Stomach (tissue), 9 donors: ENCODE measurements around the gene PCDHGA1. TPM values are rescaled to one million over a fixed set of nuclear protein-coding genes. Genes with fewer than 3 reads are reported as not detected.

Experiments
- DNase-seq, 2 donors: peaks; one replicate each; pipeline versions ENCODE4 v3.0.0 to v3.0.0-alpha.2; 2013 to 2019
- H3K27ac ChIP-seq, 5 donors: fragments of 200-600 bp in 4 of 5; sonication (generic) in 4 of 5; one replicate each; pipeline ENCODE4 v1.5.1; 2013 to 2019; ENCODE audit warnings: mild to moderate bottlenecking in 1 of 5, moderate library complexity in 1 of 5
- H3K27me3 ChIP-seq, 3 donors: fragments of 200-600 bp; sonication (generic); one replicate each; pipeline ENCODE4 v1.5.1; 2017 to 2019; ENCODE audit warnings: mixed run types in 1 of 3
- H3K36me3 ChIP-seq, 4 donors: fragments of 200-600 bp; sonication (generic); 1 replicate in 3 of 4; 2 replicates in 1 of 4; pipeline ENCODE4 v1.5.1; 2016 to 2019
- H3K4me1 ChIP-seq, 4 donors: fragments of 200-600 bp; sonication (generic); one replicate each; pipeline ENCODE4 v1.5.1; 2016 to 2019
- H3K4me3 ChIP-seq, 4 donors: fragments of 200-600 bp; sonication (generic) in 3 of 4; one replicate each; pipeline ENCODE4 v1.5.1; 2016 to 2019; ENCODE audit warnings: mild to moderate bottlenecking in 1 of 4
- H3K9me3 ChIP-seq, 4 donors: fragments of 200-600 bp; sonication (generic); one replicate each; pipeline ENCODE4 v1.5.1; 2016 to 2019
- CTCF ChIP-seq, 7 experiments: fragments of 450-650 bp in 4 of 7; fragments of 200-600 bp in 3 of 7; sonication (generic) in 3 of 7; IDR thresholded peaks; one replicate each; pipeline ENCODE4 v1.5.1; 2016 to 2019; ENCODE audit warnings: antibody characterized with exemption in 7 of 7, control low read depth in 2 of 7, mild to moderate bottlenecking in 1 of 7
- EP300 ChIP-seq: sonication (generic); formaldehyde crosslinking; IDR thresholded peaks from one replicate; pipeline ENCODE4 v1.6.1; 2017; ENCODE audit warnings: antibody characterized with exemption
- POLR2A ChIP-seq, 4 donors: fragments of 450-650 bp; IDR thresholded peaks; one replicate each; pipeline ENCODE4 v1.6.1; 2016; ENCODE audit warnings: antibody characterized with exemption in 4 of 4, control low read depth in 2 of 4, mild to moderate bottlenecking in 1 of 4, moderate library complexity in 1 of 4
- POLR2AphosphoS5 ChIP-seq, 3 donors: sonication (generic); formaldehyde crosslinking; IDR thresholded peaks; one replicate each; pipeline ENCODE4 v1.6.1; 2016; ENCODE audit warnings: antibody characterized with exemption in 3 of 3
- WGBS, 5 donors: extraction: QIAGEN DNeasy Blood & Tissue Kit in 3 of 5; methylation state at CpG; one replicate each; pipeline versions ENCODE4 v1.1.5 to v1.1.7; 2013 to 2018; 5-methylcytosine and 5-hydroxymethylcytosine counted together
- intact Hi-C: fragments of 100-400 bp; cut with DNase I; formaldehyde crosslinking; loops from one replicate; pipeline ENCODE4 v1.15.1; 2023; ENCODE audit warnings: low total_unique reads
- polyA plus RNA-seq, 3 donors: library from polyadenylated mRNA; stranded (reverse); fragments of 200-250 nt; gene quantifications; one replicate each; pipeline ENCODE4 v1.2.3, GENCODE V29; 2013
- total RNA-seq, 5 donors: library from RNA; depleted of rRNA; stranded (reverse); fragments of >200 nt; gene quantifications; one replicate each; pipeline versions ENCODE4 v1.1.0 to v1.2.3, GENCODE V29; 2014 to 2016
- donor health status: healthy with polysubstance abuse.
- donor health status: Bipolar disorder and iron deficiency.
- donor health status: healthy.

The PCDHGA1 gene
- total and polyA plus RNA-seq, 8 donors: 0.13 to 0.18 TPM; not detected in 6

GRCh38 chr5:141483902-141484301, 153.6 kb downstream of the PCDHGA1 start:
- Histone ChIP-seq H3K4me3 (peak overlapping the region in 1 of 4 donors; percentile 46), H3K36me3 (peaks cover 0 to 22% (median 0%) of the 10 kb centered on the region in 4 donors), H3K27me3 (peaks cover 0 to 61% (median 16%) of the 10 kb centered on the region in 3 donors), H3K9me3 (peaks cover 0 to 11% (median 0%) of the 10 kb centered on the region in 4 donors), H3K4me1 (peaks cover 18 to 60% (median 41%) of the 10 kb centered on the region in 4 donors), H3K27ac (no peak overlapping the region)
- WGBS, 5 donors: 35 to 56% (median 51%) methylated on average over 3 of the region's 3 CpGs
- TF ChIP-seq CTCF (IDR thresholded peaks at IDR 0.05): no peak
- no peak for TF ChIP-seq POLR2AphosphoS5 (IDR thresholded peaks at IDR 0.05)
- DNase-seq: no peak
- intact Hi-C loops: no loop called here

- H3K4me3 ChIP-seq: peak overlapping the region; percentile 39 to 46 (median 41)
- peaks cover 0 to 62% (median 16%) of the 10 kb centered on the region in 3 donors for H3K27me3 ChIP-seq
- no peak for TF ChIP-seq EP300
- TF ChIP-seq POLR2AphosphoS5 (IDR thresholded peaks at IDR 0.05): no peak
- no peak for TF ChIP-seq POLR2A (IDR thresholded peaks at IDR 0.05)
- no peak for TF ChIP-seq CTCF (IDR thresholded peaks at IDR 0.05)
- intact Hi-C loops: no loop called here
- peaks cover 18 to 59% (median 40%) of the 10 kb centered on the region in 4 donors for H3K4me1 ChIP-seq
- DNase-seq: no peak
- peaks cover 0 to 26% (median 0%) of the 10 kb centered on the region in 4 donors for H3K36me3 ChIP-seq
- 16 to 25% (median 20%) methylated on average over 4 of the region's 4 CpGs for WGBS, 5 donors
- peaks cover 0 to 11% (median 0%) of the 10 kb centered on the region in 4 donors for H3K9me3 ChIP-seq
- H3K27ac ChIP-seq: no peak overlapping the region
Observed at GRCh38 chr5:141484310-141484640, 154.0 kb downstream of the PCDHGA1 start.

GRCh38 chr5:141484641-141485311, 154.5 kb downstream of the PCDHGA1 start, which contains the start of gene PCDHGC4:
Gene PCDHGC4, plus strand, starts transcription at chr5:141485030. Its CDS starts 144 bp downstream, at chr5:141485174.
- DNase-seq: peak in 1 of 2 donors; percentile 72
- TF ChIP-seq EP300 (no peak), CTCF (IDR thresholded peaks at IDR 0.05) (no peak), POLR2AphosphoS5 (IDR thresholded peaks at IDR 0.05) (no peak), POLR2A (IDR thresholded peaks at IDR 0.05) (no peak)
- peaks cover 18 to 54% (median 35%) of the 10 kb centered on the region in 4 donors for H3K4me1 ChIP-seq
- peak within 1 kb of the TSS; percentile 39 to 46 (median 41) for H3K4me3 ChIP-seq
- H3K9me3 ChIP-seq: peaks cover 0 to 11% (median 0%) of the 10 kb centered on the region in 4 donors
- WGBS, 5 donors: 1 to 10% (median 7%) methylated on average over 29 to 39 of the region's 39 CpGs
- peaks cover 0 to 65% (median 16%) of the 10 kb centered on the region in 3 donors for H3K27me3 ChIP-seq
- H3K36me3 ChIP-seq: peaks cover 0 to 31% (median 0%) of the 10 kb centered on the region in 4 donors
- intact Hi-C loops: no loop called here
- H3K27ac ChIP-seq: peak within 1 kb of the TSS in 1 of 5 donors; percentile 13

GRCh38 chr5:141485321-141486055, 155.2 kb downstream of the PCDHGA1 start:
- Histone ChIP-seq H3K9me3 (peaks cover 0 to 11% (median 0%) of the 10 kb centered on the region in 4 donors), H3K4me1 (peaks cover 18 to 49% (median 29%) of the 10 kb centered on the region in 4 donors), H3K36me3 (peaks cover 0 to 38% (median 0%) of the 10 kb centered on the region in 4 donors), H3K27me3 (peaks cover 0 to 72% (median 21%) of the 10 kb centered on the region in 3 donors), H3K27ac (peak overlapping the region in 1 of 5 donors; percentile 13), H3K4me3 (peak overlapping the region; percentile 39 to 46 (median 41))
- no peak for TF ChIP-seq EP300
- no peak for TF ChIP-seq CTCF (IDR thresholded peaks at IDR 0.05)
- no peak for TF ChIP-seq POLR2AphosphoS5 (IDR thresholded peaks at IDR 0.05)
- TF ChIP-seq POLR2A (IDR thresholded peaks at IDR 0.05): no peak
- 32 to 55% (median 36%) methylated on average over 36 to 38 of the region's 38 CpGs for WGBS, 5 donors
- intact Hi-C loops: no loop called here
- no peak for DNase-seq
